ENCODE measurements around the gene PRR23E. TPM values are rescaled to one million over a fixed set of nuclear protein-coding genes. Genes with fewer than 3 reads are reported as not detected.

PRR23E gene
- polyA plus RNA-seq, 1 donor from 2014 or later: not detected

DNA sequence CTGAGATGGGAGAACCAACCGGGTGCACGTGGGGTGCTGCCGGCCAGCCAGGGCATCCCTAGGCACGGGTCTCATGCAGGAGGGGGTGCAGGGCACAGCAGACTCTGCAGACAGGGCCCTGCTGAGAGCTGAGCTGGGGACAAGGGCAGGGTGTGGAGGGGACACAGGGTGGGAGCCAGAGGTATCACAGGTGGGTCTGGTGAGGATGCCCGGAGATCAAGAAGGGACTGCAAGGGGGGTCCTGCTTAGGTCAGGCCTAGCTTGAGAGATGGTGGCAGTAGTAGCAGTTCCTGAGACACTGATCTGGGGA, 39.5 kb upstream of the PRR23E start:
- no peak overlapping the region for H3K4me3 ChIP-seq (ENCODE audit: low read length)
- no peak overlapping the region for H3K9ac ChIP-seq (ENCODE audit: low read length)
- H3K4me2 ChIP-seq (ENCODE audit: low read length): no peak overlapping the region
- no peaks in the 10 kb centered on the region for H3K36me3 ChIP-seq (ENCODE audit: insufficient read depth, low read length)
- TF ChIP-seq EP300 (conservative IDR thresholded peaks at IDR 0.05; ENCODE audit: poor library complexity, severe bottlenecking): no peak
- TF ChIP-seq SMC3 (conservative IDR thresholded peaks at IDR 0.05; ENCODE audit: poor library complexity): no peak
- TF ChIP-seq, protein P1, sequence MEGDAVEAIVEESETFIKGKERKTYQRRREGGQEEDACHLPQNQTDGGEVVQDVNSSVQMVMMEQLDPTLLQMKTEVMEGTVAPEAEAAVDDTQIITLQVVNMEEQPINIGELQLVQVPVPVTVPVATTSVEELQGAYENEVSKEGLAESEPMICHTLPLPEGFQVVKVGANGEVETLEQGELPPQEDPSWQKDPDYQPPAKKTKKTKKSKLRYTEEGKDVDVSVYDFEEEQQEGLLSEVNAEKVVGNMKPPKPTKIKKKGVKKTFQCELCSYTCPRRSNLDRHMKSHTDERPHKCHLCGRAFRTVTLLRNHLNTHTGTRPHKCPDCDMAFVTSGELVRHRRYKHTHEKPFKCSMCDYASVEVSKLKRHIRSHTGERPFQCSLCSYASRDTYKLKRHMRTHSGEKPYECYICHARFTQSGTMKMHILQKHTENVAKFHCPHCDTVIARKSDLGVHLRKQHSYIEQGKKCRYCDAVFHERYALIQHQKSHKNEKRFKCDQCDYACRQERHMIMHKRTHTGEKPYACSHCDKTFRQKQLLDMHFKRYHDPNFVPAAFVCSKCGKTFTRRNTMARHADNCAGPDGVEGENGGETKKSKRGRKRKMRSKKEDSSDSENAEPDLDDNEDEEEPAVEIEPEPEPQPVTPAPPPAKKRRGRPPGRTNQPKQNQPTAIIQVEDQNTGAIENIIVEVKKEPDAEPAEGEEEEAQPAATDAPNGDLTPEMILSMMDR (IDR thresholded peaks at IDR 0.05; ENCODE audit: poor library complexity, severe bottlenecking): no peak
- TF ChIP-seq TAF1 (IDR thresholded peaks at IDR 0.05; ENCODE audit: low read depth): no peak
- TF ChIP-seq, protein P2, sequence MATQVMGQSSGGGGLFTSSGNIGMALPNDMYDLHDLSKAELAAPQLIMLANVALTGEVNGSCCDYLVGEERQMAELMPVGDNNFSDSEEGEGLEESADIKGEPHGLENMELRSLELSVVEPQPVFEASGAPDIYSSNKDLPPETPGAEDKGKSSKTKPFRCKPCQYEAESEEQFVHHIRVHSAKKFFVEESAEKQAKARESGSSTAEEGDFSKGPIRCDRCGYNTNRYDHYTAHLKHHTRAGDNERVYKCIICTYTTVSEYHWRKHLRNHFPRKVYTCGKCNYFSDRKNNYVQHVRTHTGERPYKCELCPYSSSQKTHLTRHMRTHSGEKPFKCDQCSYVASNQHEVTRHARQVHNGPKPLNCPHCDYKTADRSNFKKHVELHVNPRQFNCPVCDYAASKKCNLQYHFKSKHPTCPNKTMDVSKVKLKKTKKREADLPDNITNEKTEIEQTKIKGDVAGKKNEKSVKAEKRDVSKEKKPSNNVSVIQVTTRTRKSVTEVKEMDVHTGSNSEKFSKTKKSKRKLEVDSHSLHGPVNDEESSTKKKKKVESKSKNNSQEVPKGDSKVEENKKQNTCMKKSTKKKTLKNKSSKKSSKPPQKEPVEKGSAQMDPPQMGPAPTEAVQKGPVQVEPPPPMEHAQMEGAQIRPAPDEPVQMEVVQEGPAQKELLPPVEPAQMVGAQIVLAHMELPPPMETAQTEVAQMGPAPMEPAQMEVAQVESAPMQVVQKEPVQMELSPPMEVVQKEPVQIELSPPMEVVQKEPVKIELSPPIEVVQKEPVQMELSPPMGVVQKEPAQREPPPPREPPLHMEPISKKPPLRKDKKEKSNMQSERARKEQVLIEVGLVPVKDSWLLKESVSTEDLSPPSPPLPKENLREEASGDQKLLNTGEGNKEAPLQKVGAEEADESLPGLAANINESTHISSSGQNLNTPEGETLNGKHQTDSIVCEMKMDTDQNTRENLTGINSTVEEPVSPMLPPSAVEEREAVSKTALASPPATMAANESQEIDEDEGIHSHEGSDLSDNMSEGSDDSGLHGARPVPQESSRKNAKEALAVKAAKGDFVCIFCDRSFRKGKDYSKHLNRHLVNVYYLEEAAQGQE (IDR thresholded peaks at IDR 0.05; ENCODE audit: borderline replicate concordance): no peak
- no peak for TF ChIP-seq MXI1 (conservative IDR thresholded peaks at IDR 0.05; ENCODE audit: poor library complexity, severe bottlenecking)
- TF ChIP-seq POLR2AphosphoS5 (IDR thresholded peaks at IDR 0.05): no peak
- TF ChIP-seq EZH2 (IDR thresholded peaks at IDR 0.05; ENCODE audit: borderline replicate concordance, insufficient read depth, low read length, poor library complexity, severe bottlenecking): no peak
- no peak for TF ChIP-seq RAD21 (conservative IDR thresholded peaks at IDR 0.05)
- no peak overlapping the region for H2AFZ ChIP-seq (ENCODE audit: low read depth, low read length)
- H3K9me2 ChIP-seq (ENCODE audit: insufficient read depth, low read length): no peaks in the 10 kb centered on the region
- H3K9me3 ChIP-seq (ENCODE audit: low read length): no peaks in the 10 kb centered on the region
- H3K27me3 ChIP-seq (ENCODE audit: insufficient read depth, low read depth, low read length): no peaks in the 10 kb centered on the region
- H4K20me1 ChIP-seq (ENCODE audit: insufficient read depth): no peaks in the 10 kb centered on the region
- H3K79me2 ChIP-seq (replicated peaks; ENCODE audit: insufficient read depth, low read length): no peaks in the 10 kb centered on the region
- no peak overlapping the region for H3K27ac ChIP-seq (ENCODE audit: low read length)
- no peaks in the 10 kb centered on the region for H3F3A ChIP-seq (ENCODE audit: insufficient read depth, low read length, poor library complexity, severe bottlenecking)

GRCh38 chr3:127156338-127157050, 36.4 kb upstream of the PRR23E start:
- H3K27me3 ChIP-seq (ENCODE audit: insufficient read depth, low read depth, low read length): no peaks in the 10 kb centered on the region
- no peaks in the 10 kb centered on the region for H4K20me1 ChIP-seq (ENCODE audit: insufficient read depth)
- no peaks in the 10 kb centered on the region for H3F3A ChIP-seq (ENCODE audit: insufficient read depth, low read length, poor library complexity, severe bottlenecking)
- H3K27ac ChIP-seq (ENCODE audit: low read length): no peak overlapping the region
- H3K9me2 ChIP-seq (ENCODE audit: insufficient read depth, low read length): no peaks in the 10 kb centered on the region
- H2AFZ ChIP-seq (ENCODE audit: low read depth, low read length): no peak overlapping the region
- no peaks in the 10 kb centered on the region for H3K9me3 ChIP-seq (ENCODE audit: low read length)
- no peaks in the 10 kb centered on the region for H3K36me3 ChIP-seq (ENCODE audit: insufficient read depth, low read length)
- TF ChIP-seq, protein P2 (IDR thresholded peaks at IDR 0.05; ENCODE audit: borderline replicate concordance): no peak
- TF ChIP-seq EP300 (conservative IDR thresholded peaks at IDR 0.05; ENCODE audit: poor library complexity, severe bottlenecking) (no peak), MXI1 (conservative IDR thresholded peaks at IDR 0.05; ENCODE audit: poor library complexity, severe bottlenecking) (no peak), TAF1 (IDR thresholded peaks at IDR 0.05; ENCODE audit: low read depth) (no peak), POLR2AphosphoS5 (IDR thresholded peaks at IDR 0.05) (no peak), SMC3 (conservative IDR thresholded peaks at IDR 0.05; ENCODE audit: poor library complexity) (no peak), RAD21 (conservative IDR thresholded peaks at IDR 0.05) (no peak), EZH2 (IDR thresholded peaks at IDR 0.05; ENCODE audit: borderline replicate concordance, insufficient read depth, low read length, poor library complexity, severe bottlenecking) (no peak)
- TF ChIP-seq, protein P1 (IDR thresholded peaks at IDR 0.05; ENCODE audit: poor library complexity, severe bottlenecking): no peak
- no peaks in the 10 kb centered on the region for H3K79me2 ChIP-seq (replicated peaks; ENCODE audit: insufficient read depth, low read length)
- H3K4me3 ChIP-seq (ENCODE audit: low read length): no peak overlapping the region
- H3K9ac ChIP-seq (ENCODE audit: low read length): no peak overlapping the region
- no peak overlapping the region for H3K4me2 ChIP-seq (ENCODE audit: low read length)
